ENCODE data around the gene MED9. TPM values are rescaled to one million over a fixed set of nuclear protein-coding genes. Genes with fewer than 3 reads are reported as not detected.
"Not testable (repeated sequence)": the region's sequence is repeated elsewhere in the genome, so short reads cannot be mapped to it uniquely, and the experiment has no call there.

Gene MED9
- total RNA-seq, 1 donor from 2014 or later, result 12.3 TPM

DNA sequence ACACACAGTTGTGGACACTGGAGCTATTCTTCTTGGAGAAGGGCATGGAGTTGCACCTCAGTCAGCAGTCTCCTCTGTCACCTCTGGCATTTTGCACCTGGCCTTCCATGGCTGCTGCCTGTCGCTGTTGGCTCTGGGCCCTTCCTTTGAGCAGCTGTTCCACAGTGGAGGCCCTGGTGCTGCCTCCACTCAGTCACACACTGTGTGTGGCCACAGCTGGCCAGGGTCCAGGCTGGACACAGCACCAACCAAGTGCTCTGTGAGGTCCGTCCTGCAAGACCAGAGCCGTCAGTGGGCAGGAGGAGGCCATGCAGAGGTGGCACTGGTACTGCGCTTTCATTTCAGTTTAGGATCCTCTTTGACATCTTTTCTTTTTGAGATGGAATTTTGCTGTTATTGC lies 21.6 kb upstream of the MED9 start:
- no peak for DNase-seq

DNA sequence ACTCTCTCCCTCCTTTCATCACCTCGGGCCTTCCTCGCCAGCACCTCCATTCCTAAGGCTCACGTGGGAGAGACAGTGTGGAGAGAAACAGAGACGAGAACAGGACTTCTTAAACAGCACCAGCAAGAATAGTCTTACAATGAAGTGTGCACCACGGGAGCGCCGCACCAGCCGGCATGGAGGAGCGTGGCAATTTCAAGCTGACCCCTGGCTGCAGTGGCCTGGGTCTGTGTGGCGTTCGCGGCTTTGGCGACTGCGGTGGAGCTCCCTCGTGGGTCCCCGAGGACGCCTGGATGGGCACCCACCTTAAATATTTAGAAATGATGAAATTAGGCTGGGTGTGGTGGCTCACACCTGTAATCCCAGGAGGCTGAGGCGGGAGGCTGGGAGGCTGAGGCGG lies 20.5 kb upstream of the MED9 start:
- no peak for DNase-seq

DNA sequence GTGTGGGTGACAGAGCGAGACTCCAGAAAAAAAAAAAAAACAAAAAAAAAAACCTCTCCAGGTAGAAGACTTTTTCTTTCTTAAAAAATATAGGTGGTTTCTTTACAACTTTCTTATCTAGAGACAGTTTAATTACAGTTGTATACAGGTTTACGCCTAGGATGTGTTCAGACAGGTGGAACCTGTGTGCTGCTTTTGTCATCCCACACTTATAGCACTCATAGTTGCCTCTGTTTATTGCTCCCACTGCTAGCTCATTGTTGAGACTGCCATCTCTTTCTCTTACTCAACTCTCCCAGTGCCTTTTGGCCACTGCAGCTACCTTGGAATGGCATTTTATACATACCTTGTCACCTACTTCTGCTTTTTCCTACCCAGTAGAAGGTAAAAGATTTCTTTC lies 19.1 kb upstream of the MED9 start:
- no peak for DNase-seq

DNA sequence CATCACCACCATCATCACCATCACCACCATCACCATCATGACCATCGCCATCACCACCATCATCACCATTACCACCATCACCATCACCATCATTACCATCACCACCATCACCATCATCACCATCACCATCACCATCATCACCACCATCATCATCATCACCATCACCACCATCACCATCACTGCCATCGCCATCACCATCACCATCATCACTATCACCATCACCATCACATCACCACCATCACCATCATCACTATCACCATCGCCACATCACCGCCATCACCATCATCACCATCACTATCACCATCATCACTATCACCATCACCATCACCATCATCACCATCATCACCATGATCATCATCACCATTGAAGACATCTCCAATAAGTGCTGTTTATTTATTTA lies 16.8 kb upstream of the MED9 start:
- DNase-seq, result no peak

DNA sequence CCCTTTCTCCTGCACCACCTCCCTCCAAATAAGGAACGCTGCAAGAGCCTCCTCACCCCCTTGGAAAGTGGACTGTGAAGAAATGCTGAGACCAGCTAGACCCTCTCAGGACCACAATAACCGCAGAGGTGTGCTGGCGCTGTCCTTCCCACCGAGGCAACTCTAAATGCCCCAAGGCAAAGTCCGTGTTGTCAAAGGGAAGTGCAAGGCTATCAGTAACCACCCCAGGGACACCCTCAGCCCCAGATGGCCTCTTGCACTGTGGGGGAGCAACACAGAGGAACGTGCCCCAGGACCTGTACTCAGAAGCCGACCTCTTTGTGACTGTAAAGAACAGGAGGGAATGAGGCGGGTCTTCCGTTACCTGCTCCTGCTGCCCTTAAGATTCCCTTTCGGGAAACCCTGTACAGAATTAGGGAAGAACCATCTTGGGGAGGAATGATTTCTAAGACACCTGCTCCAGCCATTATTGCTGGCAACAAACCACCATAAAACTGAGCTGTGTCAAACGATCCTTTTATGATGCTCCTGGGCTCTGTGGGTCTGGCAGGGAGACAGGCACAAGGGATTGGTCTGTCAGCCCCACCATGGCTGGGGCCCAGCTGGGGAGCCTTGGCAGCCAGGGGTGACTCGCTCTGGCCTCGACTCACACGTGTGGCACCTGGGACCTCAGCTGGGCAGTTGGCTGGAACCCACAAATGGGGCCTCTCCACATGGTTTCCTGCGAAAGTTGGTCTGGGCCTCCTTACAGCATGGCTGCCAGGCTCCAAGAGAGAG lies 14.6 kb upstream of the MED9 start:
- no peak for DNase-seq

DNA sequence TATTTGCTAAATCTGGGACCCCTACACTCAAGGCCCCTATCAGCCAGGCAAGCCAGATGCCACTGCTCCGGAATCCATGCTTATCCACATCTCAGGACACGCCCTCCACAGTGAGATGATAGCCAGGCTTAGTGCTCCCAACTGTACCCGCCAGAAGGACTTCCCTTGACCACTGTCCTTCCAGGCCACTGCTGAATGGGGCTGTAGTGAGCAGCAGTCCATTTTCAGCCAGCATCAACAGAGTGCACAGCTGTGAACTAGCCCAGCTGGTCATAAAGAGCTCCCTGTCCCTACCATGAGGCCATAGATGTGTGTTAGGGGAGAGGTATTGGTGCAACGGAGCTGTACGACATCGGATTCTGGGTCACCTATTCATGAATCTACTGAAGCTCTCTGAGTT lies 13.0 kb upstream of the MED9 start:
- no peak for DNase-seq

DNA sequence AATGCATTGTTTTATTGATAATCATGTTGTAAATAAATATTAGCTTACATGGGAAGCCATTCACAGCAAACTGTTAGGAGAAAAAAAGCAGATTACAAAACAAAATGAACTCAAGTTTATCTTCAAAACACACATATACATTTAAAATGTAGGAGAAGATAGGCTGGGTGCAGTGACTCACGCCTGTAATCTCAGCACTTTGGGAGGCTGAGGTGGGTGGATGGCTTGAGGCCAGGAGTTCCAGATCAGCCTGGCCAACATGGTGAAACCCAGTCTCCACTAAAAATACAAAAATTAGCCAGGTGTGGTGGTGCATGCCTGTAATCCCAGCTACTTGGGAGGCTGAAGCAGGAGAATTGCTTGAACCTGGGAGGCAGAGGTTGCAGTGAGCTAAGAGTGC lies 10.9 kb upstream of the MED9 start:
- not testable (repeated sequence) for DNase-seq

DNA sequence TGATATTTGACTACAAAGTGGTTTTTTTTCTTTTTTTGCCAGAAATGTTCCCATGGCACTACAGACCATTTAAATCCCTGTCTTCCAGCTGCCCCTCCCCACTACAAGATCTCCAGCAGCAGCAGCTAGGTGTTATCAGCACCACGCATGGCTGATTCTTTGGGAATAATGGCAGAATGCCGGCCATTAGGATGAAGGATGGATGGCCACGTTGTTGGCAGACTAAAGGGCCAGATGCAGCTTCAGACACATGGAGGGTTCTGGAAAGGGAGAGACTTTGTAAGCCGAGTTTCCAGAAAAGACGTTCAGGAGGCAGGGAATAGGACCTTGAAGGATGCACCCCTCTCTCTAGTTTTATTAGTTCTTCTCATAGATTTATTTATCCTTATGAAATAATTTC lies 10.3 kb upstream of the MED9 start:
- DNase-seq, result no peak

DNA sequence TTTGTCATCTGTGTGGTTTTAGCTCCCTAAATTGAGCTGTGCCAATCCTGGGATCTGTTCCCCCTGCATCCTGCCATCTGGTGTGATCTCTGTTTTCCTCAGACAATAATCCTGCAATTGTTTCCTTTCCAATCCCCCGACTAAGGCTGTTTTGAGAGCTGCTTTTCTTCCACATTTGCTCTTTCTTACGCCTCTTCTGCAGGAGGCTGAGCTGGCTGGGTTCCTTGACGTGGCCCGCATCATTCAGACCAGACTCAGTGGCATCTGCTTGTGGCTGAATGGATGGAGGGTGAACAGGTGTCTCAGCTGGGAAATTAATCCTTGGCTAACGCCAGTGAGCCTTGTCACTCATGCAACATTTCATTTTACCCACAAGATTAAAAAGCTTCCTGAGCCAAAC lies 9.8 kb upstream of the MED9 start:
- no peak for DNase-seq

DNA sequence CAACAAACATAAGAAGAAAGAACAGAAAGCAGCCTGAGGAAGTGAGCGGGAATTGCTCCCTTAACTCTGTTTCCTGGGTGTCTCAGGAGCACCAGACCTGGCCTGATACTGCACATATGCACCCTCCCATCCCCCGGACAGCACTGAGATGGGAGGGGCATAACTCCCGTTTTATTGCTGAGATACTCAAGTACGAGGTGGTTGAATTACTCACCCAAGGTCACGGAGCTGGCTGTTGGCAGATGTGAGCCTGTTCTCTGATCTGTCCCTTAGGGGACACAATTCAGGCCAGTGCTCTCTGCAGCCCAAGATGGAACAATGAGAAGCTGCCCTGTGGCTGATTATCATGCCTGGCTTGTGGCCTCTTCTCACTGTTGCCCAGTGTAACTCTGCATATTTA lies 9.1 kb upstream of the MED9 start:
- DNase-seq, result no peak

DNA sequence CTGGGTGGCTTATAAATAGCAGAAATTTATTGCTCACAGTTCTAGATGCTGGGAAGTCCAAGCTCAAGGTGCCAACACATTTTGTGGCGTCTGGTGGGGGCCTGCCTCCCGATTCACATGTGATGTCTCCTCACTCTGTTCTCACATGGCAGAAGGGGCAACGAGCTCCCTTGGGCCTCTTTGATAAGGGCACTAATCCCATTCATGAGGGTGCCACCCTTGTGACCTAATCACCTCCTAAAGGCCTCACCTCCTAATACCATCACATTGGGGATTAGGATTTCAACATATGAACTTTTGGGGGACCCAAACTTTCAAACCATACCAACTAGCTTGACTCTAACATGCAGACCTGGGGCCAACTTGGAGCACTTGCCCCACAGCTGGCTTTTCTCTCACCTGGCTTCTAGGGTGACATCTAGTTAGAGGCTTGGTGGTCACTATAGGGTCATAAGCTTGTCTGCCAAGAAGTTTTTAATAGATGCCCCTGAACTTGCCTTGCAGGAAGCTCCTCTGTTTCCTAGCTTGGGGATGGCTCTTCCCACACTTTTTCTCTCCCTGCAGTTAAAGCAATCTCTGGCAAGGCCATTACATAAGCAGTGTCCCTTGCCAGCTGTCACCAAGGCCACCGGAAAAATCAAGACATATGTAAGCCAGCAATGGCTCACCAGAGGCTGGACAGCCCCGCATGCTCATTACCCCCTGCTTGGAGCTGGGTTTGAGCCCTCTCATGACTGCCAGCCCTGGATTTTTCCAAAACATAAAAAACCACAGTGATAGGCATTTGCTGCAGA lies 8.4 kb upstream of the MED9 start:
- no peak for DNase-seq

DNA sequence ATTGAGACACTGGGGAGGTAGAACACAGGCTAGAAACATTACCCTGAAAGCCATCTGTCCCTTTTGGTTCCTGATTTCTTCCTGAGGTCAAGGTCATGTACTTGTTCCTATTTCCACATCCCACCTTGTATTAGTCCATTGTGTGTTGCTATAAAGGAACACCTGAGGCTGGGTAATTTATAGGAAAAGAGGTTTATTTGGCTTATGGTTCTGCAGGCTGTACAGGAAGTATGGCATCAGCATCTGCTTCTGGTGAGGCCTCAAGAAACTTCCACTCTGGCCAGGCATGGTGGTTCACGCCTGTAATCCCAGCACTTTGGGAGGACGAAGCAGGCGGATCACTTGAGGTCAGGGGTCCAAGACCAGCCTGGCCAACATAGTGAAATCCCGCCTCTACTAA lies 7.4 kb upstream of the MED9 start:
- DNase-seq, result no peak

DNA sequence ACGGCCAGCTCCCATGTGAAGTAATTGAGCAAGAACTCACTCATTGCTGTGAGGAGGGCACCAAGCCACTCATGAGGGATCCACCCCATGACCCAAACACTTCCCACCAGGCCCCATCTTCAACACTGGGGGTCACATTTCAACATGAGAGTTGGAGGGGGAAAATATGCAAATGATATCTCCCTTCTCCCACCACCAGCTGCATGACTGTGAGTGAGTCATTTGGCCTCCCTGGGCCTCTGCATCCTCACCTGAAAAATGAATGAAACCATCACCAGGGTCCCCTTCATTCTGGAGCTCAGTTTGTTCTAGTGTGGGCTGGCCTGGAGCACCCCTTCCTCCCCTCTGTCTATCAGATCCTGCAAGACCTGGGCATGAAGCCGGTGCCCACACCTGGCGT lies 6.8 kb upstream of the MED9 start:
- DNase-seq, result no peak

DNA sequence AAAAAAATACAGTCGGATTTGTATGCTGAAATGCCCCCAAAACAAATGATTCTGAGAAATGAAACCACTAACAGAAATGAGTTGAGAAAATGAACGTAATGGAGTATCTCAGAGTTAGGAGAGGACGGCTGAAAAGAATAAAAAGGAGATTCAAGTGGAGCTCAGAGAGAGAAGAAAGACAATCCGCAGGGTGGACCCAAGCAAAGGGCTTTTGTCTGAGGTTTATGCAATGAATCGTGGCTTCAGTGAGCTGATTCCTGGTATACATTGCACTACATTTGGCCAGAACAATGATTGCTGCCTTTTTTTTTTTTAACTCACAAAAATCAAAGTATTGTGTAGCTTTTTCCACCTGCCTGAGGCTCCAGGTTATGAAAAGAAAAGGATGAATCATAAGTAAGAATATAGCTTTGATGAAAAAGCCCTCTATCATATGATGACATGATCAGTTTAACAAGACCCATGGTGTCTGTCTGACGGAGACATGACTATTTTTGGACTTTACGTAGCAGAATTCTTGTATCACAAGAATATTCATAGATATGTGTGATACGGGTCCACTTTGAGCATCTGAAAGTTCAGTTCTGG lies 4.4 kb upstream of the MED9 start:
- DNase-seq, result no peak

DNA sequence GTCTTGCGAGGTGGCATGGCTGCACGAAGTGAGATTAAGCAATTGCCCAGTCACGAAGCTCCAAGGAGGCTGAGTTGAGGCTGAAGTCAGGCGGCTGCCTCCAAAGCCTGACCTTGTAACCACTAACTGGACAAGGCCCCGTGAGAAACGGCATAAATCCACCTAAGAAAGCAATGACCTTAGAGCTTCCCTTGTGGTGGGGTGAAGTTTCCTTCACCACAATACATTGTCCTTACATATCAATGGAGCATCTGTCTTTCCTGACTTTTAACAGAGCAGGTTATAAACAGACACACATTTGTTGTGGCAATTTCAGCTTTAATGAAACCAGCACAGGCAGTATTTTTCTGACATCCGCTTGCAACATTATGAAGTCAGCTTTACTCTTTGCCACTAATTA lies 2.5 kb upstream of the MED9 start:
- DNase-seq, result no peak

DNA sequence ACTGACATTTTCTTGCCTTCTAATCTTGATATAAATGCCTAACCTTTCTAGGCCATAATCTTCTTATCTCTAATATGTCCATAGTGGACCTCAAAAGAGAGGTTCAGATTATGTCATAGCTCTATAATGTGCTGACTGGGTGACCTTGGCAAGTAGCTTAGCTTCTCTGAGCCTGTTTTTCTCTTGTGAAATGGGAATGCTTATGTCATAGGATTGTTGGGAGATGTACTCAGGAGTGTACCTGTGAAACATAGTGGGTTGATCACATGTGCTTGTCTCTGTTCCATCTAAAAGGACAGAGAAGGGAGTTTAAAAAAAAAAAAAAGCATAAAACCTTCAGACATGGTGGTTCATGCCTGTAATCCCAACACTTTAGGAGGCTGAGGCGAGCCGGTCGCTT lies 2.4 kb downstream of the MED9 start:
- no peak for DNase-seq

DNA sequence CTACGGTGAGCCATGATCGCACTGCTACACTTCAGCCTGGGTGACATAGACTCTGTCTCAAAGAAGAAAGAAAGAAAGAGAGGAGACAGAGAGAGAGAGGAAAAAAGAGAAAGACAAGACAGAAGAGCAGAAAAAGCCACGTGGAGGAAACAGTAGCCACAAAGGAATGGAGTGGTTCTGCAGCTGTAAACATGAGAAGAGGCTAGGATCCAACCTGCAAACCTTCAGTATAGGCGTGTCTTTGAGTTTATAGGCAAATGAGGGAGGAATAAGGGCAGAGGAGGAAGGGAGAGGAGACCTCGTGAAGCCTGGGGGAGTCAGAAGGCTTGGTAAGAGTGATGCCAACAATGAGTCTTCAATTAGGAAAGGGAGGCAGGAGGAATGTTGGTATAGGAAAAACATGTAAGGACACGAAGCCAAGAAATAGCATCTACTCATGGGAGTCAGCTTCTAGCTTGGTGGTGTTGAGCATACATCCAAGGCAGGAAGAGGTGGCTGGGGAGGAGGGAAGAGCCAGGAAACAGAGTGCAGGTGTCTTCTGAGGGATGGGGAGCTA lies 3.9 kb downstream of the MED9 start:
- no peak for DNase-seq

DNA sequence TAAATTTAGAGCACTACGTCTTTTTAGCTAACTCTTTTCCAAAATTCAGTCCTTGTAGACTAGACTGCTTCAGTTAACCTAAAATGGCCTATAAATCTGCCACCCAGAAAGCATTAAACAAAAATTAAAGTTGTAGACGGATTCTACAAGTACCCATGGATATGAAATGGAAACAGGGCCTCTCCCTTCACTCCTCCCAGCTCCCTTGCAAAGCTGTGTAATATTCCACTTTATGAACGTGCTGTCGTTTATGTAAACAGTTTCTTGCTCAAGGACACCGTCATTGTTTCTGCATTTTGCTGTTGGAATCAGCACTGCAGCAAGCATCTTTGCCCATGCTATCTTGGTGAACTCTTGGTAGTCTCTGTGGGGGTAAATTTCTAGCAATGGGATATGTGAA lies 5.1 kb downstream of the MED9 start:
- DNase-seq, result no peak

DNA sequence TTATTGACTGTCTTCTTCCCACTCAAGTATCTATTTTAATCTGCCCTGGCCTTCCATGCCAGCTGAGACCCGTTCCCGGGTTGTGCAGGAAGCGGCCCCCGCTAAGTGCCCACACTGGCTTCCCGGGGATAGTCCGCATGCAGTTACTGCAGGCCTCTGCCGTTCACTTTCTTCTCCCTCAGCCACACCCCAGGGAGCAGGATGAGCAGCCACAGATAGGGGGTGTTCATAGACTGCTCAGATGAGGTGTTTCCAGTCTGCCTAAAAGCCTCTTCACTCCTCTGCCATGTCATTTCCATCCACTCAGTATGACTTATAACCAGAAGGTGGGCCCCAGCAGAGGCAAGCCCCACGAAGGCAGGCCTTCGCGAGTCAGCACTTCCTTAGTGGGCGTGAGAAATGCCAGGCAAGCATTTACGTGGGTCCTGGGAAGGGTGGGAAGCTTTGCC lies 7.7 kb downstream of the MED9 start:
- DNase-seq, result peak; percentile 27

DNA sequence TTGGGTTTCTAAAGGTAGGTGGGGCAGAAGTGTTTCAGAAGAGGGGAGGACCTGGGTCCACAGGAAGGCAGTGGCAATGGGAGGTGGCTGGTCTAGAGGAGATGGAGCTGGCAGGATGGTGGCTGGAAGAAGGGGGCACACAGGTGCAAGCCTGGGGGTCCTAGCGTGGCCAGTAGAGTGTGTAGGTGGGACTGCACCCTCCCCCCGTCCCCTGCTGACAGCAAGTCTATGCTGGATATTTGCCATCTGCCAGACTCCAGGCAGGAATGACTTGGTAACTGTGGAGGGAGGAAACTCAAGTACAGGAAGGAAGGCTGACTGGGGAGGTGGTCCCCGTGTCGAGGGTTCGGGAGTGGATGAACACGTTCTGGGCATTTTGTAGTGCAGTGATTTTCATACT lies 8.6 kb downstream of the MED9 start:
- DNase-seq, result no peak

DNA sequence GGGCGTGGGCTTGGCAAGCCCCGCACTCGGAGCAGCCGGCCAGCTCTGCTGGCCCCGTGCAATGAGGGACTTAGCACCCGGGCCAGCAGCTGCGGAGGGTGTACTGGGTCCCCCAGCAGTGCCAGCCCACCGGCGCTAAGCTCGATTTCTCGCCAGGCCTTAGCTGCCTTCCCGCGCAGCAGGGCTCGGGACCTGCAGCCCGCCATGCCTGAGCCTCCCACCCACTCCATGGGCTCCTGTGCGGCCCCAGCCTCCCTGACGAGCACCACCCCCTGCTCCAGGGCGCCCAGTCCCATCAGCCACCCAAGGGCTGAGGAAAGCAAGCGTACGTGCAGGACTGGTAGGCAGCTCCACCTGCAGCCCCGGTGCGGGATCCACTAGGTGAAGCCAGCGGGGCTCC lies 9.6 kb downstream of the MED9 start:
- DNase-seq, result not testable (repeated sequence)

DNA sequence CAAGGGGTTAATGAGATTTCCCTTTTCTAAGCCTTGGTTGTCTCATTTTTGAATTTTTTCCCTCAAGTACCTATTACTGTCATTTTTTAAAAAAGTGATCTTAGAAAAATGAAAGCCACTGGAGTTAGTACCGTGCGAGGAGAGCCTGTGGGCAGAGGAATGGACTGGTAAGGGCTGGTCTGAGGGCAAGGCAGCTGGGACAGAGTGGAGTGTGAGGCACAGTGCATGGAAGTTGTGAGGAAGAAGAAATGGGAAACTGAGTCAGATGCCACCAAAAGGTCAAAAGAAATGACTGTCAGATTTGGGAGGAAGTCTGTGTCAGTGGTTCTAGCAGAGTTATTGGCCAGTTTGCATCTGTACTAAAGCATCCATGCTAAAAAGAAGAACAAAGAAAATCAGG lies 11.2 kb downstream of the MED9 start:
- no peak for DNase-seq

DNA sequence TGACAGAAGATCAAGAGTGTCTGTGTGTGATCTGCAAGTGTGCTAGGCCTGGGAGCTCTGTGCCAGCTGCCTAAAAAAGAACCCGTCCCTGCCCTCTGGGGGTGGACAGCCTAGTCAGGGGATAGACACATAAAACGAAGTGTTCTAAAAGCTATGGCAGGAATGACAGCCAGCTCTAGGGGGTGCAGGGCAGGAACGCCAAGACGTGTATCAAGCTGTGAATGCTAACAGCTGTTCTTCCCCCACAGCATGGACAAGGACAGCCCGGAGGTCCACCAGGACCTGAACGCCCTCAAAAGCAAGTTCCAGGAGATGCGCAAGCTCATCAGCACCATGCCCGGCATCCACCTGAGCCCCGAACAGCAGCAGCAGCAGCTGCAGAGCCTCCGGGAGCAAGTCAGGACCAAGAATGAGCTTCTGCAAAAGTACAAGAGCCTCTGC lies 14.3 kb downstream of the MED9 start:
- DNase-seq, result no peak

DNA sequence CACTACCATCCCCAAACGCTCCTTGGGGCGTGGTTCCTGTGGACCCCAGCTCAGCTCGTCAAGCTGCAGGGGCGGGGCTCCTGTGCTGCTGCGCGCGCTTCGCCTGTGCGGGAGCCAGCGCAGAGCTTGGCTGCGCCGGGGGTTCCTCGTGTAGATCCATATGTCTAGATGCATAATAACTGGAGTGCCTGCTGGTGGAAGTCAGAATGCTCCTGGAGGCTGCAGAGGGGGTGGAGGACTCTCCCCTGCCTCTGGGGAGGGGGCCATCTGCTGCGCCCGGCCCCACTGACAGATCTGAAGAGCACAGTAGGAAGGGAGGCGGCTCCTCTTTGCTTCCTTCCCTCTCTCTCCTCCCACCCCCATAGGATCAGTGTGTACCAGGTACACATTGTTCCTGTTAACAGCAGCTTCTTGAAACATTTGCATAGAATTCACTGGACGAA lies 14.8 kb downstream of the MED9 start:
- DNase-seq, result no peak

Data from dermis blood vessel endothelial cell (primary cell).